ENCODE results near the gene LAMC3.

The LAMC3 gene

DNA sequence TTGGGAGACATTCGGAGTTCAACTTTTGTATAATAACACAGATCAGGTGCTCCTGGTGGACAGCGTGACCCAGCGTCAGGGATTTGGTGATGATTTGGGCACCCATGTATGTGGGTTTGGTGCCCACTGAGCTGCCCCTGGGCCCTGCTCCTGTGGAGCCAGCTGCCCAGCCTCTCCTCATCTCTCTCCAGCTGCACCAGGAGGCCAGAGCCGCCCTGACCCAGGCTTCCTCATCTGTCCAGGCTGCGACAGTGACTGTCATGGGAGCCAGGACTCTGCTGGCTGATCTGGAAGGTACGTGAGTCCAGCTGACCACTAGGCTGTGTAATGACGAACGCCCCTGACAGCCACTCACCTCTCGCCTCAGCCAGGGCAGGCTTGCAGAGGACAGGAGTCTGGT lies 72.9 kb downstream of the LAMC3 start:
- no peak for TF ChIP-seq CTCF (IDR thresholded peaks at IDR 0.05; ENCODE audit: low read depth, low read length, missing control alignments)
- H3K4me3 ChIP-seq (replicated peaks; ENCODE audit: low read depth, low read length): no peak overlapping the region
- no peak for DNase-seq (ENCODE audit: extremely low read depth, low read depth)

GRCh38 chr9:131082774-131083512 lies 74.0 kb downstream of the LAMC3 start:
- no peak overlapping the region for H3K4me3 ChIP-seq (replicated peaks; ENCODE audit: low read depth, low read length)
- DNase-seq (ENCODE audit: extremely low read depth, low read depth): no peak
- TF ChIP-seq CTCF (IDR thresholded peaks at IDR 0.05; ENCODE audit: low read depth, low read length, missing control alignments): no peak

- no peak overlapping the region for H3K4me3 ChIP-seq (replicated peaks; ENCODE audit: low read depth, low read length)
- TF ChIP-seq CTCF (IDR thresholded peaks at IDR 0.05; ENCODE audit: low read depth, low read length, missing control alignments): no peak
- DNase-seq (ENCODE audit: extremely low read depth, low read depth): no peak
Measured at GRCh38 chr9:131084661-131085369, 75.8 kb downstream of the LAMC3 start.

GRCh38 chr9:131085370-131086122 lies 76.6 kb downstream of the LAMC3 start:
- no peak for DNase-seq (ENCODE audit: extremely low read depth, low read depth)
- H3K4me3 ChIP-seq (replicated peaks; ENCODE audit: low read depth, low read length): no peak overlapping the region
- no peak for TF ChIP-seq CTCF (IDR thresholded peaks at IDR 0.05; ENCODE audit: low read depth, low read length, missing control alignments)

GRCh38 chr9:131087354-131087893 lies 78.5 kb downstream of the LAMC3 start:
- no peak for DNase-seq (ENCODE audit: extremely low read depth, low read depth)
- no peak overlapping the region for H3K4me3 ChIP-seq (replicated peaks; ENCODE audit: low read depth, low read length)
- no peak for TF ChIP-seq CTCF (IDR thresholded peaks at IDR 0.05; ENCODE audit: low read depth, low read length, missing control alignments)

GRCh38 chr9:131090025-131090787 lies 81.2 kb downstream of the LAMC3 start:
- TF ChIP-seq CTCF (IDR thresholded peaks at IDR 0.05; ENCODE audit: low read depth, low read length, missing control alignments): no peak
- no peak for DNase-seq (ENCODE audit: extremely low read depth, low read depth)
- H3K4me3 ChIP-seq (replicated peaks; ENCODE audit: low read depth, low read length): no peak overlapping the region

All from HFF-Myc (cell line).